CD4-positive, alpha-beta T cell (primary cell): ENCODE results near the gene AFG1L. TPM values are rescaled to one million over a fixed set of nuclear protein-coding genes. Genes with fewer than 3 reads are reported as not detected.

ENCODE experiments used
- ATAC-seq: fragments of 200-7000 bp; cut with Tn5 transposase; one replicate; pipeline ENCODE4 v1.10.0; 2022; ENCODE audit warnings: mild to moderate bottlenecking; ENCODE audit not compliant: poor library complexity
- CTCF ChIA-PET: fragments of 350-600 bp; sonication (Branson Sonifier 250); formaldehyde crosslinking; loops from one replicate; lab custom pipeline; 2021; ENCODE audit warnings: antibody characterized with exemption, inconsistent platforms; lab: Charles Lee
- POLR2A ChIA-PET: fragments of 350-600 bp; sonication (Branson Sonifier 250); formaldehyde crosslinking; loops from one replicate; lab custom pipeline; 2021; ENCODE audit warnings: antibody characterized with exemption, inconsistent platforms; lab: Charles Lee
- DNase-seq, 14 experiments: peaks; one replicate each; pipeline ENCODE4 v3.0.0-alpha.2; 2013 to 2020; ENCODE audit warnings: mixed read lengths in 2 of 14
- H3K27ac ChIP-seq, 2 donors: one replicate each; pipeline versions ENCODE4 v1.5.1 to v1.7.0; 2013; ENCODE audit warnings: low read length in 2 of 2, low read depth in 1 of 2, mild to moderate bottlenecking in 1 of 2
- H3K27me3 ChIP-seq, 2 experiments: 1 replicate in 1 of 2; 2 replicates in 1 of 2; pipeline versions ENCODE4 v1.6.1 to v1.7.0; 2013; ENCODE audit warnings: low read length in 2 of 2, control low read depth in 1 of 2, mild to moderate bottlenecking in 1 of 2, moderate library complexity in 1 of 2; ENCODE audit not compliant: insufficient read depth in 2 of 2, control insufficient read depth in 1 of 2
- H3K36me3 ChIP-seq: one replicate; pipeline ENCODE4 v1.6.1; 2013; ENCODE audit warnings: low read length, control low read depth; ENCODE audit not compliant: insufficient read depth
- H3K4me1 ChIP-seq: one replicate; pipeline ENCODE4 v1.6.1; 2013; ENCODE audit warnings: low read length, control low read depth; ENCODE audit not compliant: insufficient read depth
- H3K4me3 ChIP-seq: one replicate; pipeline ENCODE4 v1.5.1; 2013; ENCODE audit warnings: mild to moderate bottlenecking, low read length, moderate library complexity
- H3K9me3 ChIP-seq, 2 experiments: 1 replicate in 1 of 2; 2 replicates in 1 of 2; pipeline versions ENCODE4 v1.6.1 to v1.7.0; 2013; ENCODE audit warnings: low read length in 2 of 2, mild to moderate bottlenecking in 2 of 2, control low read depth in 1 of 2, moderate library complexity in 1 of 2; ENCODE audit not compliant: control insufficient read depth in 1 of 2, insufficient read depth in 1 of 2
- H3K27ac Mint-ChIP-seq: one replicate; pipeline ENCODE4 v1.8.0; 2020; ENCODE audit warnings: mixed read lengths
- H3K27me3 Mint-ChIP-seq: one replicate; pipeline ENCODE4 v1.8.0; 2021; ENCODE audit warnings: mixed read lengths
- H3K36me3 Mint-ChIP-seq: one replicate; pipeline ENCODE4 v1.8.0; 2021; ENCODE audit warnings: low read depth, mixed read lengths
- H3K4me1 Mint-ChIP-seq: one replicate; pipeline ENCODE4 v1.8.0; 2021; ENCODE audit warnings: low read depth, mixed read lengths
- H3K4me3 Mint-ChIP-seq: one replicate; pipeline ENCODE4 v1.8.0; 2020; ENCODE audit warnings: mild to moderate bottlenecking, mixed read lengths
- H3K9me3 Mint-ChIP-seq: one replicate; pipeline ENCODE4 v1.8.0; 2020; ENCODE audit warnings: mixed read lengths
- CTCF ChIP-seq: fragments of 200-600 bp; IDR thresholded peaks from one replicate; pipeline ENCODE4 v1.8.0; 2022; ENCODE audit warnings: antibody characterized with exemption, mild to moderate bottlenecking
- intact Hi-C, 2 experiments: fragments of 100-400 bp; cut with DNase I in 1 of 2; cut with micrococcal nuclease in 1 of 2; formaldehyde crosslinking; loops; one replicate each; pipeline versions ENCODE4 v1.15.1 to v1.9.0; 2023 to 2025; cut with DNase I, micrococcal nuclease
- total RNA-seq, 174 experiments: library from RNA in 2 of 174; stranded (reverse) in 2 of 174; gene quantifications; one replicate each; pipeline ENCODE4 v1.2.3 and lab custom pipeline; 2021 to 2026

AFG1L gene
- total RNA-seq, 2 experiments from 2014 or later, result 3.0 to 3.9 TPM

- ATAC-seq, result no peak
- no peaks in the 10 kb centered on the region for H3K9me3 ChIP-seq
- H3K4me1 Mint-ChIP-seq, result no peaks in the 10 kb centered on the region
- no peaks in the 10 kb centered on the region for H3K27me3 ChIP-seq
- H3K9me3 Mint-ChIP-seq, result no peaks in the 10 kb centered on the region
- H3K27ac ChIP-seq, result no peak overlapping the region
- intact Hi-C loops, result no loop called here
- no peak overlapping the region for H3K27ac Mint-ChIP-seq
- H3K36me3 Mint-ChIP-seq, result peaks cover 18% of the 10 kb centered on the region
- no peak overlapping the region for H3K4me3 ChIP-seq
- no peaks in the 10 kb centered on the region for H3K36me3 ChIP-seq
- no peak for DNase-seq
- no peaks in the 10 kb centered on the region for H3K27me3 Mint-ChIP-seq
- H3K4me3 Mint-ChIP-seq, result no peak overlapping the region
- no peaks in the 10 kb centered on the region for H3K4me1 ChIP-seq
- ChIA-PET CTCF (no interaction called here), POLR2A (no interaction called here)
- TF ChIP-seq CTCF, result no peak
These were observed 178.3 kb downstream of the AFG1L start for GRCh38 chr6:108473197-108473596.

- H3K4me1 Mint-ChIP-seq, result no peaks in the 10 kb centered on the region
- POLR2A ChIA-PET, result no interaction called here
- CTCF ChIA-PET, result no interaction called here
- Histone ChIP-seq H3K36me3 (no peaks in the 10 kb centered on the region), H3K4me3 (no peak overlapping the region), H3K27ac (no peak overlapping the region), H3K4me1 (no peaks in the 10 kb centered on the region), H3K27me3 (no peaks in the 10 kb centered on the region), H3K9me3 (no peaks in the 10 kb centered on the region)
- intact Hi-C loops, result no loop called here
- no peak overlapping the region for H3K27ac Mint-ChIP-seq
- H3K27me3 Mint-ChIP-seq, result no peaks in the 10 kb centered on the region
- no peak for TF ChIP-seq CTCF
- no peak overlapping the region for H3K4me3 Mint-ChIP-seq
- no peak for DNase-seq
- H3K36me3 Mint-ChIP-seq, result peaks cover 46% of the 10 kb centered on the region
- ATAC-seq, result no peak
- no peaks in the 10 kb centered on the region for H3K9me3 Mint-ChIP-seq
These were observed 181.5 kb downstream of the AFG1L start for GRCh38 chr6:108476376-108476775.

GRCh38 chr6:108476847-108477430, 182.1 kb downstream of the AFG1L start:
- POLR2A ChIA-PET, result no interaction called here
- no peak overlapping the region for H3K27ac Mint-ChIP-seq

More at GRCh38 chr6:108476847-108477430, 182.1 kb downstream of the AFG1L start:
- no peaks in the 10 kb centered on the region for H3K4me1 Mint-ChIP-seq
- Histone ChIP-seq H3K4me3 (no peak overlapping the region), H3K9me3 (no peaks in the 10 kb centered on the region), H3K4me1 (no peaks in the 10 kb centered on the region), H3K27ac (no peak overlapping the region), H3K36me3 (no peaks in the 10 kb centered on the region), H3K27me3 (no peaks in the 10 kb centered on the region)
- intact Hi-C loops, result no loop called here
- ATAC-seq (no peak), DNase-seq (no peak)
- CTCF ChIA-PET, result no interaction called here
- TF ChIP-seq CTCF, result no peak
- peaks cover 51% of the 10 kb centered on the region for H3K36me3 Mint-ChIP-seq
- no peak overlapping the region for H3K4me3 Mint-ChIP-seq
- H3K9me3 Mint-ChIP-seq, result no peaks in the 10 kb centered on the region
- no peaks in the 10 kb centered on the region for H3K27me3 Mint-ChIP-seq
